ENCODE results near the gene IKZF3.

Gene IKZF3

DNA sequence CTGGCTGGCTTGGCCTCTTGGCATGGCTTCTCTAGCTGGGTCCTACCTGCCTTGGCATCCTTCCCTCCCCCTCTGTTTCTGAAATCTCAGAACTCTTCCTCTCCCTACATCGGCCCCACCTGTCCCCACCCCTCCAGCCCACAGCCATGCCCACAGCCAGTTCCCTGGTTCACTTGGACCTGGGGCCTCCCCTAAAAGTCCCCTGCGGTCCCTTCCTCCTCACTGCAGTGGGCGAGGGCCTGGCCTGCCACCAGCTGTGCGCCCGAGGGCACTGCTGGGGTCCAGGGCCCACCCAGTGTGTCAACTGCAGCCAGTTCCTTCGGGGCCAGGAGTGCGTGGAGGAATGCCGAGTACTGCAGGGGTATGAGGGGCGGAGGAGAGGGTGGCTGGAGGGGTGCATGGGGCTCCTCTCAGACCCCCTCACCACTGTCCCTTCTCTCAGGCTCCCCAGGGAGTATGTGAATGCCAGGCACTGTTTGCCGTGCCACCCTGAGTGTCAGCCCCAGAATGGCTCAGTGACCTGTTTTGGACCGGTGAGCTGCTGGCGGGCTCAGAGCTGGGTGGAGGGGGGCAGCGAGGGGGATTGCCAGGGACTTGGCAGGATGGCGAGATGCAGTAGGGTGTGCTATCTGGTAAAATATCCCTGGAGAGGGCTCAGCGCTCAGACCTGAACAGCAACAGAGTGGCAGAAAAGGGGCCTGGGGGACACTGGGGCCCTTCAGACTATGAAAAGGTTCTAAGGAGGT is 147.9 kb downstream of the IKZF3 start:
- no peaks in the 10 kb centered on the region for H4K20me1 ChIP-seq (ENCODE audit: insufficient read depth, low read length)
- H3F3A ChIP-seq (ENCODE audit: insufficient read depth, low read length): no peaks in the 10 kb centered on the region
- no peak overlapping the region for H3K4me3 ChIP-seq (ENCODE audit: low read length)
- no peaks in the 10 kb centered on the region for H3K27me3 ChIP-seq (replicated peaks; ENCODE audit: insufficient read depth, low read length)
- no peaks in the 10 kb centered on the region for H3K36me3 ChIP-seq (replicated peaks; ENCODE audit: insufficient read depth, low read length)
- H2AFZ ChIP-seq (ENCODE audit: low read length): no peak overlapping the region
- H3K79me2 ChIP-seq (ENCODE audit: low read length): no peaks in the 10 kb centered on the region
- H3K4me1 ChIP-seq (ENCODE audit: low read length): no peaks in the 10 kb centered on the region
- TF ChIP-seq EZH2 (optimal IDR thresholded peaks at IDR 0.05; ENCODE audit: low read depth, low read length) (no peak), EZH2phosphoT487 (IDR thresholded peaks at IDR 0.05; ENCODE audit: low read length) (no peak)
- TF ChIP-seq, protein P1, sequence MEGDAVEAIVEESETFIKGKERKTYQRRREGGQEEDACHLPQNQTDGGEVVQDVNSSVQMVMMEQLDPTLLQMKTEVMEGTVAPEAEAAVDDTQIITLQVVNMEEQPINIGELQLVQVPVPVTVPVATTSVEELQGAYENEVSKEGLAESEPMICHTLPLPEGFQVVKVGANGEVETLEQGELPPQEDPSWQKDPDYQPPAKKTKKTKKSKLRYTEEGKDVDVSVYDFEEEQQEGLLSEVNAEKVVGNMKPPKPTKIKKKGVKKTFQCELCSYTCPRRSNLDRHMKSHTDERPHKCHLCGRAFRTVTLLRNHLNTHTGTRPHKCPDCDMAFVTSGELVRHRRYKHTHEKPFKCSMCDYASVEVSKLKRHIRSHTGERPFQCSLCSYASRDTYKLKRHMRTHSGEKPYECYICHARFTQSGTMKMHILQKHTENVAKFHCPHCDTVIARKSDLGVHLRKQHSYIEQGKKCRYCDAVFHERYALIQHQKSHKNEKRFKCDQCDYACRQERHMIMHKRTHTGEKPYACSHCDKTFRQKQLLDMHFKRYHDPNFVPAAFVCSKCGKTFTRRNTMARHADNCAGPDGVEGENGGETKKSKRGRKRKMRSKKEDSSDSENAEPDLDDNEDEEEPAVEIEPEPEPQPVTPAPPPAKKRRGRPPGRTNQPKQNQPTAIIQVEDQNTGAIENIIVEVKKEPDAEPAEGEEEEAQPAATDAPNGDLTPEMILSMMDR (IDR thresholded peaks at IDR 0.05; ENCODE audit: low read length): no peak
- no peaks in the 10 kb centered on the region for H3K9me2 ChIP-seq (replicated peaks; ENCODE audit: insufficient read depth, low read length)
- H3K27ac ChIP-seq (ENCODE audit: low read length): no peak overlapping the region
- no peak overlapping the region for H3K4me2 ChIP-seq (ENCODE audit: low read depth, low read length)
- DNase-seq: no peak
- no peak overlapping the region for H3K9ac ChIP-seq (ENCODE audit: low read length)
- H3K9me3 ChIP-seq (replicated peaks; ENCODE audit: insufficient read depth, low read length): no peaks in the 10 kb centered on the region

DNA sequence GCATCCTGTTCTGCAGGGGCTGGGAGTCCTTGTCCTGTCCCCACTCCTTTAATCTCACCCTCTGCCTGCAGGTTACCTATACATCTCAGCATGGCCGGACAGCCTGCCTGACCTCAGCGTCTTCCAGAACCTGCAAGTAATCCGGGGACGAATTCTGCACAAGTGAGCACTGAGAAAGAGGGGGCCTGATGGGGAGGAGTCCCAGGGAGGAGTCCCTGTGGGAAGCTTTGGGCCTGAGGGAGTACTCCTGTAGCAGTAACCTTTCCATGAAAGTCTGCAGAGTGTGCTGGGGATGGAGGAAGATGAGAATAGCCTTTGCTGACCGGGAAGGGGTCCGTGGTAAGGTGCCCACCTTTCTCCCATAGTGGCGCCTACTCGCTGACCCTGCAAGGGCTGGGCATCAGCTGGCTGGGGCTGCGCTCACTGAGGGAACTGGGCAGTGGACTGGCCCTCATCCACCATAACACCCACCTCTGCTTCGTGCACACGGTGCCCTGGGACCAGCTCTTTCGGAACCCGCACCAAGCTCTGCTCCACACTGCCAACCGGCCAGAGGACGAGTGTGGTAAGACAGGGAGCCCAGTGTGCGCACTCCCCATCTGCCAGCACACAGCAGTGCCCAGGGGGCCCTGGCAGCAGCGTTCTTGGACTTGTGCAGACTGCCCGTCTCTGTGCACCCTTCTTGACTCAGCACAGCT is 148.6 kb downstream of the IKZF3 start:
- TF ChIP-seq, protein P1 (IDR thresholded peaks at IDR 0.05; ENCODE audit: low read length): no peak
- TF ChIP-seq EZH2 (optimal IDR thresholded peaks at IDR 0.05; ENCODE audit: low read depth, low read length) (no peak), EZH2phosphoT487 (IDR thresholded peaks at IDR 0.05; ENCODE audit: low read length) (no peak)
- DNase-seq: no peak

DNA sequence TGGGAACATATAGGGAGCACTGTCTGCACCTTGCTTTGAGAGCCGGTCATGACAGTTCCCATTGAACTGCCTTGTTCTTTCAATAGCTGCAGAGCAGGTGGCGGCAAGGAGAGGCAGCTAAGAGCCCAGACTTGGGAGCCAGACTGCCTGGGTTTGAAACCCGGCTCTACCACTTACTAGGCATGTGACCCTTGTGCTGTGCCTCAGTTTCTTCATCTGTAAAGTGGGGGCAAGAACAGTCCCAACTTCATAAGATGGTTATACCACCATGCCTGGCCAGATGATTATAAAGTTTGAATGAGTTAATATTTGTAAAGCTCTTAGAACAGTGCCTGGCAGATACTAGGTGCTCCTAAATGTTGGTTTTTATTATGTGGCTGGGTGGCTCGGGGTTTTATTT is 149.9 kb downstream of the IKZF3 start:
- Histone ChIP-seq H3K27me3 (replicated peaks; ENCODE audit: insufficient read depth, low read length) (no peaks in the 10 kb centered on the region), H4K20me1 (ENCODE audit: insufficient read depth, low read length) (no peaks in the 10 kb centered on the region), H3K9ac (ENCODE audit: low read length) (no peak overlapping the region), H3K9me3 (replicated peaks; ENCODE audit: insufficient read depth, low read length) (no peaks in the 10 kb centered on the region), H3K36me3 (replicated peaks; ENCODE audit: insufficient read depth, low read length) (no peaks in the 10 kb centered on the region), H3K9me2 (replicated peaks; ENCODE audit: insufficient read depth, low read length) (no peaks in the 10 kb centered on the region), H3K4me1 (ENCODE audit: low read length) (no peaks in the 10 kb centered on the region), H3K79me2 (ENCODE audit: low read length) (no peaks in the 10 kb centered on the region), H2AFZ (ENCODE audit: low read length) (no peak overlapping the region), H3K4me2 (ENCODE audit: low read depth, low read length) (no peak overlapping the region), H3K4me3 (ENCODE audit: low read length) (no peak overlapping the region), H3K27ac (ENCODE audit: low read length) (no peak overlapping the region), H3F3A (ENCODE audit: insufficient read depth, low read length) (no peaks in the 10 kb centered on the region)
- DNase-seq: no peak
- TF ChIP-seq EZH2 (optimal IDR thresholded peaks at IDR 0.05; ENCODE audit: low read depth, low read length): no peak
- TF ChIP-seq, protein P1 (IDR thresholded peaks at IDR 0.05; ENCODE audit: low read length): no peak
- no peak for TF ChIP-seq EZH2phosphoT487 (IDR thresholded peaks at IDR 0.05; ENCODE audit: low read length)

More for the DNA sequence above, 148.6 kb downstream of the IKZF3 start:
- Histone ChIP-seq H3K9me3 (replicated peaks; ENCODE audit: insufficient read depth, low read length) (no peaks in the 10 kb centered on the region), H3K79me2 (ENCODE audit: low read length) (no peaks in the 10 kb centered on the region), H3K9ac (ENCODE audit: low read length) (no peak overlapping the region), H3F3A (ENCODE audit: insufficient read depth, low read length) (no peaks in the 10 kb centered on the region), H3K4me3 (ENCODE audit: low read length) (no peak overlapping the region), H4K20me1 (ENCODE audit: insufficient read depth, low read length) (no peaks in the 10 kb centered on the region), H3K36me3 (replicated peaks; ENCODE audit: insufficient read depth, low read length) (no peaks in the 10 kb centered on the region), H2AFZ (ENCODE audit: low read length) (no peak overlapping the region), H3K27me3 (replicated peaks; ENCODE audit: insufficient read depth, low read length) (no peaks in the 10 kb centered on the region), H3K4me1 (ENCODE audit: low read length) (no peaks in the 10 kb centered on the region), H3K4me2 (ENCODE audit: low read depth, low read length) (no peak overlapping the region), H3K27ac (ENCODE audit: low read length) (no peak overlapping the region), H3K9me2 (replicated peaks; ENCODE audit: insufficient read depth, low read length) (no peaks in the 10 kb centered on the region)

Data from MM.1S (cell line).